ENCODE results near the gene STAM2.

STAM2 gene

DNA sequence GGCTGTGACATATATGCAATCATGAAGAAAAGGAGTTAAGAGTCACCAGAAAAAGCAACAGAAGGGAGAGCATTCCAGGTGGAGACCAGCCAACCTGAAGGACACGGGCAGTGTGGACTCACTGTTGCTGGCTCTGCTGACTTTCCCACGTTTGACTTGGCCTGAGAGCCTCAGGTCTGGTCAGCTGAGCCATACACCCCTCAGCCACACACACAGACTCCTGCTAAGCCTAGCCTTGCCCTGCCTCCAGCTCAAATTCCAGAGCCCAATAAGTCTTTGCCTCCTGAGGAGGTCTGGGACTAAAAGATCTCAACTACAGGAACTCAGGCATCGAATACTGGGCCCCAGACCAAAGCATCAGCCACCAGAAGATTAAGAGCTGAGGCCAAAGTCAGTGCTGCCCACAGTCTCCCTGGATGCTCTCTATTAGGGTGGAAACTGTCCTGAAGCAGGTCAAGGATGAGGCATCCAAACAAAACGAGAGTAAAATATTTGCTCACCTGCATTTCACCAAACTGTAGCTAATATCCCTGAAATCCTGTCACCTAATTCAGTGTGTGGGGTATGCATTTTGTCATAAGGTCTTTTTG, 100.0 kb downstream of the STAM2 start:
- TF ChIP-seq, protein P1, sequence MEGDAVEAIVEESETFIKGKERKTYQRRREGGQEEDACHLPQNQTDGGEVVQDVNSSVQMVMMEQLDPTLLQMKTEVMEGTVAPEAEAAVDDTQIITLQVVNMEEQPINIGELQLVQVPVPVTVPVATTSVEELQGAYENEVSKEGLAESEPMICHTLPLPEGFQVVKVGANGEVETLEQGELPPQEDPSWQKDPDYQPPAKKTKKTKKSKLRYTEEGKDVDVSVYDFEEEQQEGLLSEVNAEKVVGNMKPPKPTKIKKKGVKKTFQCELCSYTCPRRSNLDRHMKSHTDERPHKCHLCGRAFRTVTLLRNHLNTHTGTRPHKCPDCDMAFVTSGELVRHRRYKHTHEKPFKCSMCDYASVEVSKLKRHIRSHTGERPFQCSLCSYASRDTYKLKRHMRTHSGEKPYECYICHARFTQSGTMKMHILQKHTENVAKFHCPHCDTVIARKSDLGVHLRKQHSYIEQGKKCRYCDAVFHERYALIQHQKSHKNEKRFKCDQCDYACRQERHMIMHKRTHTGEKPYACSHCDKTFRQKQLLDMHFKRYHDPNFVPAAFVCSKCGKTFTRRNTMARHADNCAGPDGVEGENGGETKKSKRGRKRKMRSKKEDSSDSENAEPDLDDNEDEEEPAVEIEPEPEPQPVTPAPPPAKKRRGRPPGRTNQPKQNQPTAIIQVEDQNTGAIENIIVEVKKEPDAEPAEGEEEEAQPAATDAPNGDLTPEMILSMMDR (conservative IDR thresholded peaks at IDR 0.05): no peak
- H3K27ac ChIP-seq: no peak overlapping the region

DNA sequence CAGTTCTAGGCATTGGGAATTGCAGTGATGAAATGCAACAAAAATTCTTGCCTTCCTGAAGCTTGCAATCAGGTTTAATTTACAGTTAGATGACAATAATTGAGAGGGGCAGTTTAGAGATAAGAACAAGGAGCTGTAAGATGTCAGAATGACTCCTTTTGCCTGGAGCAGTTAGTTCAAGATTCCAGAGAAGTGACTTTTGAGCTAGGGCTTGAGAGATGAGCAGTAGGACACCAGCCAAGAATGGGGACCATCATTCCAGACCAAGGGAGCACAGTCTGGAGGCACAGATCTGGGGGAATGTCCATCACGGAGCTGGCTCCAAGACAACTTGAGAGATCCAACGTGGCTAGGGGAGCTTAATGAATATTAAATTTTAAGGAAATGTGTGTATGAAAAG, 103.6 kb downstream of the STAM2 start:
- TF ChIP-seq, protein P1 (conservative IDR thresholded peaks at IDR 0.05): no peak

DNA sequence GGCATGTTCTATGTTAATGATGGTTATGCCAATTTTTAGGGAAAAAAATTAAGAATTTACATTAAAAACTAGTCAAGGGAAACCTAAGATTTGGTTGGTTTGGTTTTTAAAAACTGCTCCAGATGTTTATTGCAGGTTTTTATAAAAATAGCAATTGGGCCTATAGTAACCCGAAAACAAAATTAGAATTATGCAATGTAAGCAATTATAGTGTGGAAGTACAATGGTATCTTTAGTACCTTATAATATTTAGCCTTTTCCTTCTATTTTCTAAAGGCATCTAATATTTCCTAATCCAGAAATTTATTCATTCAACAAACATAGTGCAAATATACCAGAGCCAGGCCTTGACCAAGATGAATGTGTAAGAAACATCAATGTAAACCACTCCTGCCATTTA, 104.0 kb downstream of the STAM2 start:
- no peak overlapping the region for H3K27ac ChIP-seq

More for the DNA sequence above, 103.6 kb downstream of the STAM2 start:
- no peak overlapping the region for H3K27ac ChIP-seq

DNA sequence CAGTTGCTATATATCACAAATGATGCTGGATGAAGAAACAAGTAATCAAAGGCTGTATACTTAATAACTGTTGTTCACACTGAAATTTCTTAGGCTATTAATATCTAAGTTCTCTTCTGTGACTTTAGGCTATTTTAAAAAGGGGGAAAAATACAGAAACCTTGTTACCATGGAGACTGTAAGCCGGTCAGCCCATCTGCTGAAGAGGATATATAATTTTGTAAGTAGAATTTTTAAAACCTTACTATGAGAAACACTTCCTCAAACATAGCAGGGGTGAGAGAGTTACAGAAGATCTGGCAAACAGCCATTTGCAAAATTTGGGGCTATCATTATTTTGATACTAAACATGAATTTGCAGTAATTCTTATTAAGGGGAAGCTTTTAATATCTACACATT, 104.5 kb downstream of the STAM2 start:
- no peak overlapping the region for H3K27ac ChIP-seq
- TF ChIP-seq, protein P1 (conservative IDR thresholded peaks at IDR 0.05): no peak

More for the DNA sequence above, 104.0 kb downstream of the STAM2 start:
- TF ChIP-seq, protein P1 (conservative IDR thresholded peaks at IDR 0.05): no peak

DNA sequence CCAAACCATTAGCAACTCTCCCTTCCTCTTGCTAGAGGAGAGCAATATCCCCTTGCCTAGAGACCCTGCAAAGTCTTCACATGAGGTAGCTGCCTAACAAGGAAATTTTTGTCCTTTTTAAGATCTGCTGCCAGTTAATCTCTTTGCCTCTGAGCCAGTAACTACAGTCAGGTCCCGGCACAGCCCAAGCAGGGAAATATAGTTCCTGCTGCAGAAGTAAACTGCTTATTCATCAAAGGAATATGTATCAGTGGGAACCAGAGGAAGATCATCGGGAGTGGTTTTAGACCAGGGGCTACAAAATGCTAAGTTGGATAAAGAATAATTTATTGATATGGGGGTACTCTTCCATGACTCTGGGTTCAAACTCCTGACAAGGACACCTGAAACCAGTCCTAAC, 107.3 kb downstream of the STAM2 start:
- H3K27ac ChIP-seq: no peak overlapping the region
- TF ChIP-seq, protein P1 (conservative IDR thresholded peaks at IDR 0.05): no peak

DNA sequence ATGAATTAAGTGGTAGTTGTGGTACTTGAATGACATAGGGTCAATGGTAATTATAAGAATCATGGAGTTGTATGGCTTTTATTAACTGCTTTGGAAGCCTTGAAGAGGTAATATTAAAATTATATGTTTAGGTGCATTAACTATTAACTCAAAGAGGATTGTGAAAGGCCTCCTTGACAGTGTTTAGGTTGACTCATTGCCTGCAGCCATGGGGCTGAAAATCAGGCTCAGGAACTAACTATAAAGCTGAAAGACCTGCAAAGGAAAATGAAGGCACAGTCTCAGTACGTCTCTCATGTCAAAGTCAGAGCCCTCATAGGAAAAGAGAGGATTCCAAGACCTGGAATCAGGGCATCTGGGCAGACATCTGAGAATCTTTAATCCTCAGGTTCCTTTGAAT, 107.7 kb downstream of the STAM2 start:
- TF ChIP-seq, protein P1 (conservative IDR thresholded peaks at IDR 0.05): no peak
- no peak overlapping the region for H3K27ac ChIP-seq
